Heart left ventricle (tissue), 16 donors: ENCODE results near the gene C1S. TPM values are rescaled to one million over a fixed set of nuclear protein-coding genes. Genes with fewer than 3 reads are reported as not detected.

Source experiments
- ATAC-seq, 4 donors: fragments of 200-7000 bp; cut with Tn5 transposase; one replicate each; pipeline ENCODE4 v1.9.1; 2020 to 2022; ENCODE audit warnings: moderate library complexity in 4 of 4, mild to moderate bottlenecking in 3 of 4, moderate number of reproducible peaks in 1 of 4
- DNase-seq, 5 donors: peaks; one replicate each; pipeline ENCODE4 v3.0.0-alpha.2; 2020
- H3K27ac ChIP-seq, 12 donors: fragments of 200-600 bp; sonication (generic) in 4 of 12; one replicate each; pipeline versions ENCODE4 v1.5.0 to v1.8.0; 2016 to 2022; ENCODE audit warnings: mild to moderate bottlenecking in 2 of 12
- H3K27me3 ChIP-seq, 9 donors: fragments of 200-600 bp; sonication (generic) in 2 of 9; one replicate each; pipeline versions ENCODE4 v1.5.1 to v1.8.0; 2016 to 2022; ENCODE audit warnings: mild to moderate bottlenecking in 3 of 9
- H3K36me3 ChIP-seq, 9 donors: fragments of 200-600 bp; sonication (generic) in 2 of 9; one replicate each; pipeline versions ENCODE4 v1.5.0 to v1.8.0; 2018 to 2022; ENCODE audit warnings: mild to moderate bottlenecking in 2 of 9
- H3K4me1 ChIP-seq, 12 donors: fragments of 200-600 bp; sonication (generic) in 4 of 12; one replicate each; pipeline versions ENCODE4 v1.5.0 to v1.8.0; 2016 to 2022; ENCODE audit warnings: mild to moderate bottlenecking in 3 of 12
- H3K4me3 ChIP-seq, 12 donors: fragments of 200-600 bp; sonication (generic) in 4 of 12; one replicate each; pipeline versions ENCODE4 v1.5.0 to v1.8.0; 2017 to 2022; ENCODE audit warnings: mild to moderate bottlenecking in 9 of 12, moderate library complexity in 4 of 12
- H3K9me3 ChIP-seq, 12 donors: fragments of 200-600 bp; sonication (generic) in 4 of 12; one replicate each; pipeline versions ENCODE4 v1.5.0 to v1.8.0; 2016 to 2022; ENCODE audit warnings: mild to moderate bottlenecking in 1 of 12
- POLR2A ChIP-seq, 2 donors: fragments of 450-650 bp; IDR thresholded peaks; one replicate each; pipeline ENCODE4 v1.6.1; 2017; ENCODE audit warnings: antibody characterized with exemption in 2 of 2, mild to moderate bottlenecking in 2 of 2, moderate library complexity in 2 of 2
- WGBS, 4 donors: extraction: QIAGEN DNeasy Blood & Tissue Kit in 2 of 4; methylation state at CpG; one replicate each; pipeline versions ENCODE4 v1.1.5 to v1.1.7; 2013 to 2018; 5-methylcytosine and 5-hydroxymethylcytosine counted together
- intact Hi-C, 10 donors: fragments of 100-400 bp; cut with DNase I; formaldehyde crosslinking; loops; one replicate each; pipeline versions ENCODE4 v1.11.1 to v1.14.2; 2022
- polyA plus RNA-seq, 2 donors: library from polyadenylated mRNA; stranded (reverse); fragments of 200-250 nt; gene quantifications; one replicate each; pipeline ENCODE4 v1.2.3, GENCODE V29; 2013
- total RNA-seq, 9 donors: library from RNA; depleted of rRNA in 2 of 9; stranded (reverse); fragments of >200 nt in 2 of 9; fragmentation: NEBNext Ultra II Directional in 3 of 9; extraction: Animal tissue kit (Norgen Biotek cat#: 25700) in 3 of 9; gene quantifications; one replicate each; pipeline versions ENCODE4 v1.1.0 to v1.2.4, GENCODE V29; 2016 to 2023
- TF ChIP-seq, protein P1 (sequence below), 12 donors: fragments of 200-600 bp; sonication (generic) in 4 of 12; IDR thresholded peaks; one replicate each; pipeline versions ENCODE4 v1.5.0 to v1.8.0; 2018 to 2022; ENCODE audit warnings: antibody characterized with exemption in 12 of 12, mild to moderate bottlenecking in 5 of 12
- donor health status: ischemic (EF 13 %, LVEDD 7.1; RV severe dilation, severe dysfunction).
- donor health status: healthy with polysubstance abuse.
- donor health status: DM: no; HTN: yes; CAD: no.
- donor health status: DM: no; HTN: no; CAD: no.
- donor health status: ischemic (EF 25% LVEDD 6.9; RV normal size, moderate dysfunction).
- donor health status: ischemic (EF 25% LVEDD 5.7; RV mildly dilated, moderate dysfunction).
- donor health status: healthy.
- donor health status: DM: yes; HTN: yes; CAD: no.
- donor health status: ischemic (EF 35%, LVEDD 5.7; RV mildly dilated, moderate dysfunction).
- donor health status: nonischemic (EF 11% LVEDD 7.7; RV severe dilation, severe dysfunction).
- donor health status: DM: yes; HTN: yes; CAD: no.
- donor health status: PGD.
- donor health status: ischemic (EF 29% LVEDD 5.4; RV normal size, mild dysfunction).
- donor health status: nonischemic (EF 23%, LVEDD 6.1; RV moderate dilation, normal function).

C1S gene
- total and polyA plus RNA-seq, 11 donors = 30.1 to 247 (median 60.5) TPM

DNA sequence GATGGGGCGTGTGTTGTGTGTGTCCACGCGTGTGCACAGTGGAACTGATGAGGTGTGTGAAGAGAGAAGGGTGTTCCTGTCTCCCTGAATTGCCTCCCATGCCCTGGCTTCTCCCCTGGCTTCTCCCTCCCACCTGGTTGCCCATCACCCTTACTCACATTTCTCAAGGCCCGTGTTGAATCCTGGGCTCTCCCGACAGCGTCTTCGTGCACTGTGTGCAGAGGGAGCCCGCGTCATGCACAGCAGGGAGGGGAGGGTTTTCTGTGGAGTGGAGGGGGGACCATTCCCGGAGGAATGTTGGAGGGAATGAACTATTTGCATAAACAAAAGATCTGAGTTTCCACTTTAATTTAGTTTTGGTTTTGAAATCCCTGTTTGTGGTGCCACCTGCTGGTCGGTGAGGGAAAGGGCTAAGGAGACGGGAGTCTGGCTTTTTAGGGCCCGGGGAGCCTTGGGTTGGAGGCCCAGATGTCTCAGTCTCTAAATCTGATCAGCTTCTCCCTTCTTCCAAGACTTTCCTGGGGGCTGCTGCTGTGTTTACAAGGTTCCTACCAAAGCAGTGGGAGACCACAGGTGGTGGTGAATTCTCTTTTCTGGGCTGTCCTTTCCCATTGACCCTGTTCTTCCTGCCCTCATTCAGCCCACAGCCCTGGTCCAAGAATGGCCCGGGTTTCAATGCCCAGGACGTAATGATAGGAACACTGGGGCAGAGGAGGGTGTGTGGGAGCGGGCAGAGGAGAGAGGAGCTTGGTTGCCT lies 31.9 kb downstream of the C1S start, which contains the start of gene C1R:
C1R (minus strand) TSS at position 217 of the 757 bp plus-strand sequence; CDS start at position 160, 57 bp downstream.
- TF ChIP-seq, protein P1, sequence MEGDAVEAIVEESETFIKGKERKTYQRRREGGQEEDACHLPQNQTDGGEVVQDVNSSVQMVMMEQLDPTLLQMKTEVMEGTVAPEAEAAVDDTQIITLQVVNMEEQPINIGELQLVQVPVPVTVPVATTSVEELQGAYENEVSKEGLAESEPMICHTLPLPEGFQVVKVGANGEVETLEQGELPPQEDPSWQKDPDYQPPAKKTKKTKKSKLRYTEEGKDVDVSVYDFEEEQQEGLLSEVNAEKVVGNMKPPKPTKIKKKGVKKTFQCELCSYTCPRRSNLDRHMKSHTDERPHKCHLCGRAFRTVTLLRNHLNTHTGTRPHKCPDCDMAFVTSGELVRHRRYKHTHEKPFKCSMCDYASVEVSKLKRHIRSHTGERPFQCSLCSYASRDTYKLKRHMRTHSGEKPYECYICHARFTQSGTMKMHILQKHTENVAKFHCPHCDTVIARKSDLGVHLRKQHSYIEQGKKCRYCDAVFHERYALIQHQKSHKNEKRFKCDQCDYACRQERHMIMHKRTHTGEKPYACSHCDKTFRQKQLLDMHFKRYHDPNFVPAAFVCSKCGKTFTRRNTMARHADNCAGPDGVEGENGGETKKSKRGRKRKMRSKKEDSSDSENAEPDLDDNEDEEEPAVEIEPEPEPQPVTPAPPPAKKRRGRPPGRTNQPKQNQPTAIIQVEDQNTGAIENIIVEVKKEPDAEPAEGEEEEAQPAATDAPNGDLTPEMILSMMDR (IDR thresholded peaks at IDR 0.05) = peak; percentile 81 to 94 (median 89)
- no peak for TF ChIP-seq POLR2A (IDR thresholded peaks at IDR 0.05)
- Histone ChIP-seq H3K4me1 (peaks cover 0 to 29% (median 7%) of the 10 kb centered on the region in 12 donors), H3K4me3 (peak within 1 kb of the TSS; percentile 1 to 69 (median 55)), H3K36me3 (peaks cover 0 to 27% (median 13%) of the 10 kb centered on the region in 9 donors), H3K27me3 (no peaks in the 10 kb centered on the region), H3K9me3 (no peaks in the 10 kb centered on the region), H3K27ac (peak within 1 kb of the TSS; percentile 41 to 86 (median 72))
- WGBS, 4 donors = 11 to 25% (median 13%) methylated on average over 16 of the region's 16 CpGs
- ATAC-seq (peak; percentile 78 to 80 (median 80)), DNase-seq (peak; percentile 66 to 85 (median 74))
- intact Hi-C loops = loop anchor here (1.0 to 10.0 kb wide), 12 partner anchors 16 to 170 kb away; partner anchors contain the start of genes C1S (in 6 of the 10), C12orf57 (in 5 of the 10), RNU7-1 (in 4 of the 10) and C1RL (in 1 of the 10)

DNA sequence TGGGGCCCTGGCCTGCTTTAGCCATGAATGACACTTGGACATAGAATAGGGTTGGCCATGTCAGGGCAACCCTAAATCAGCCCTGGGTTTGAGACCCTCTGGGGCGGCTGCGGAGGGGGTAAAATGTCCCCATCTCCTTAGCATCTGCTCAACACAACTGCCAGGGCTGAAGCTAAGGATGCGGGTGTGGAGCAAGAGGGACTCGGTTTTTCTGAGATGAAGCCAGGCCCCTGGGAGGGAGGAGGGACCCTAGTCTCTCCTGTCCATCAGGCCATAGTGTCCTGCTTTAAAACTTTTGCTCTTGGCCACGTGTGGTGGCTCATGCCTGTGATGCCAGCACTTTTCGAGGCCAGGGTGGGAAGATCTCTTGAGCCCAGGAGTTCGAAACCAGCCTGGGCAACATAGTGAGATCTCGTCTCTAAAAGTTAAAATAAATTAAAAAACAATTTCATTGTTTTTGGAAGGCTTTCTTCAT lies 32.5 kb downstream of the C1S start:
- Histone ChIP-seq H3K27ac (peak overlapping the region in 9 of 12 donors; percentile 7 to 86 (median 76)), H3K36me3 (peaks cover 0 to 23% (median 9%) of the 10 kb centered on the region in 9 donors), H3K9me3 (no peaks in the 10 kb centered on the region), H3K4me1 (peaks cover 0 to 29% (median 7%) of the 10 kb centered on the region in 12 donors), H3K27me3 (no peaks in the 10 kb centered on the region), H3K4me3 (peak overlapping the region in 1 of 12 donors; percentile 69)
- TF ChIP-seq, protein P1 (IDR thresholded peaks at IDR 0.05) = no peak
- TF ChIP-seq POLR2A (IDR thresholded peaks at IDR 0.05) = no peak
- 74 to 81% (median 79%) methylated on average over 7 to 8 of the region's 8 CpGs for WGBS, 4 donors
- ATAC-seq (peak in 1 of 4 donors; percentile 1), DNase-seq (no peak)
- intact Hi-C loops = loop anchor here (1.0 to 10.0 kb wide), 13 partner anchors 16 to 171 kb away; partner anchors contain the start of genes C1S (in 6 of the 10), C12orf57 (in 5 of the 10), RNU7-1 (in 4 of the 10) and C1RL (in 1 of the 10)

DNA sequence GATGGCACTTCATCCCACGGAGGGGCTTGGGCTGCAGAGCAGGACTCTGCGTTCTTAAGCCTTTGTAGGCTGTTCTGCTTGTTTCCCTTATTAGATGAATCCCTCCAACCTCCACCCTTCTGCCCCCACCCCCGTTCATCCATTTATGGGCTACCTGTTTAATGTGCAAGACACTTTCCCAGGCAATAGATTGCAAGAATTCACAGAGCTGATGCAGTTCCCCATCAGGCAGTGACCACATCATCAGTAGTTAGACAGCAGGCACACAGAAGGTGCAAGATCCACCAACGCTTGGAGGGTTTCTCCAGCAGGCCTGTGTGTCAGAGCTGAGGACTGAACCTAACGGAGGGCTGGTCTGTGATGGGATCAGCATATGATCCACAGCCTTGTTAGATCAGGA lies 33.0 kb downstream of the C1S start:
- Histone ChIP-seq H3K9me3 (no peaks in the 10 kb centered on the region), H3K27me3 (no peaks in the 10 kb centered on the region), H3K4me1 (peaks cover 0 to 29% (median 7%) of the 10 kb centered on the region in 12 donors), H3K4me3 (no peak overlapping the region), H3K27ac (peak overlapping the region in 2 of 12 donors; percentile 61 to 82), H3K36me3 (peaks cover 0 to 23% (median 6%) of the 10 kb centered on the region in 9 donors)
- TF ChIP-seq, protein P1 (IDR thresholded peaks at IDR 0.05) = no peak
- TF ChIP-seq POLR2A (IDR thresholded peaks at IDR 0.05) = no peak
- intact Hi-C loops = loop anchor here in 9 of 10 donors (1.0 to 10.0 kb wide), 11 partner anchors 15 to 171 kb away; partner anchors contain the start of genes C12orf57 (in 5 of the 9), RNU7-1 (in 4 of the 9), C1S (in 3 of the 9) and C1RL (in 1 of the 9)
- ATAC-seq (no peak), DNase-seq (no peak)
- 71 to 80% (median 74%) methylated on average over 5 of the region's 5 CpGs for WGBS, 4 donors
